Smooth muscle cell of bladder (primary cell): ENCODE measurements around the gene OTUD4. TPM values are rescaled to one million over a fixed set of nuclear protein-coding genes. Genes with fewer than 3 reads are reported as not detected.

ENCODE experiments used
- total RNA-seq: library from RNA; depleted of rRNA; stranded (reverse); fragments of >200 nt; gene quantifications from 2 replicates; pipeline ENCODE4 v1.2.3, GENCODE V29; 2014

Gene OTUD4, protein sequence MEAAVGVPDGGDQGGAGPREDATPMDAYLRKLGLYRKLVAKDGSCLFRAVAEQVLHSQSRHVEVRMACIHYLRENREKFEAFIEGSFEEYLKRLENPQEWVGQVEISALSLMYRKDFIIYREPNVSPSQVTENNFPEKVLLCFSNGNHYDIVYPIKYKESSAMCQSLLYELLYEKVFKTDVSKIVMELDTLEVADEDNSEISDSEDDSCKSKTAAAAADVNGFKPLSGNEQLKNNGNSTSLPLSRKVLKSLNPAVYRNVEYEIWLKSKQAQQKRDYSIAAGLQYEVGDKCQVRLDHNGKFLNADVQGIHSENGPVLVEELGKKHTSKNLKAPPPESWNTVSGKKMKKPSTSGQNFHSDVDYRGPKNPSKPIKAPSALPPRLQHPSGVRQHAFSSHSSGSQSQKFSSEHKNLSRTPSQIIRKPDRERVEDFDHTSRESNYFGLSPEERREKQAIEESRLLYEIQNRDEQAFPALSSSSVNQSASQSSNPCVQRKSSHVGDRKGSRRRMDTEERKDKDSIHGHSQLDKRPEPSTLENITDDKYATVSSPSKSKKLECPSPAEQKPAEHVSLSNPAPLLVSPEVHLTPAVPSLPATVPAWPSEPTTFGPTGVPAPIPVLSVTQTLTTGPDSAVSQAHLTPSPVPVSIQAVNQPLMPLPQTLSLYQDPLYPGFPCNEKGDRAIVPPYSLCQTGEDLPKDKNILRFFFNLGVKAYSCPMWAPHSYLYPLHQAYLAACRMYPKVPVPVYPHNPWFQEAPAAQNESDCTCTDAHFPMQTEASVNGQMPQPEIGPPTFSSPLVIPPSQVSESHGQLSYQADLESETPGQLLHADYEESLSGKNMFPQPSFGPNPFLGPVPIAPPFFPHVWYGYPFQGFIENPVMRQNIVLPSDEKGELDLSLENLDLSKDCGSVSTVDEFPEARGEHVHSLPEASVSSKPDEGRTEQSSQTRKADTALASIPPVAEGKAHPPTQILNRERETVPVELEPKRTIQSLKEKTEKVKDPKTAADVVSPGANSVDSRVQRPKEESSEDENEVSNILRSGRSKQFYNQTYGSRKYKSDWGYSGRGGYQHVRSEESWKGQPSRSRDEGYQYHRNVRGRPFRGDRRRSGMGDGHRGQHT
- 12.2 and 16.5 TPM in 2 replicates for total RNA-seq

DNA sequence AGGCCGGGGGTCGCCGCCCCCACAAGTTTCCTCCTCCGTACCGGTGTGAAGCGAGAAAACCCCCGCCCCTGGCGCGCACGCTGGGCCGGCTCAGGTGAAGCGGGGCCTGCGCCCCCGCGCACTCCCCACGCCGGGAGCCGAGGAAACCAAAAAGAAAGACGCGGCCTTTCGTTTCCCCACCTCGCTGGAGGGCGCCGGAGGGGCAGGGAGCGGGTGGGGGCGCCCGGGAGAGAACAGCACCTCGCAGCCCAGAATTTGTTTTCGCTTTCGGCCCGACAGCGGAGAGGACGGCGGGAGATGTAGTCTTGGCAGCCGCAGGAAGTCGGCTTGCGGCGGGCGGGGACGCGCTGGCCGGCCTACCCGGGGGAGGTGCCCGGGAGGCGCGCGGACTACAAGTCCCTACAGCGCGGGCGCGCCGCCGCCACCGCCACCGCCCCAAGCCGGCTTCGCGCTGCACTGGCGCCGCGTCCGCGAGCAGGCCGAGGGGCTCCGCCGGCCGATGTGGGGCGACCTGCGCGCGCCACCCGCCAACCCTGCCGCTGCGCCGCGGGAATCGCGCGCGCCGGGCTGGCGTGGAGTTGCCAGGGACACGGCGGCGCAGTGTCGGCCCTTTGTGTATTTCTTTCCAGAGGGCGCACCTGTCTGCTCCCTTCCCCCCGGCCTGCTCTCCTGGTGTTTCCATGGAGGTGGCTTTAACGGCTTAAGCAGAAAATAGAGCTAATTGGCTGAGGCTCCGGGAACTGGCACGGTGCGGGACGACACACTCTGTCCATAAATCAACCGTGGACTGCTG lies at the start of gene OTUD4:
TSS of gene OTUD4 (minus strand) at position 292 of the 793 bp plus-strand sequence. CDS start 616 bp downstream, outside the sequence.

DNA sequence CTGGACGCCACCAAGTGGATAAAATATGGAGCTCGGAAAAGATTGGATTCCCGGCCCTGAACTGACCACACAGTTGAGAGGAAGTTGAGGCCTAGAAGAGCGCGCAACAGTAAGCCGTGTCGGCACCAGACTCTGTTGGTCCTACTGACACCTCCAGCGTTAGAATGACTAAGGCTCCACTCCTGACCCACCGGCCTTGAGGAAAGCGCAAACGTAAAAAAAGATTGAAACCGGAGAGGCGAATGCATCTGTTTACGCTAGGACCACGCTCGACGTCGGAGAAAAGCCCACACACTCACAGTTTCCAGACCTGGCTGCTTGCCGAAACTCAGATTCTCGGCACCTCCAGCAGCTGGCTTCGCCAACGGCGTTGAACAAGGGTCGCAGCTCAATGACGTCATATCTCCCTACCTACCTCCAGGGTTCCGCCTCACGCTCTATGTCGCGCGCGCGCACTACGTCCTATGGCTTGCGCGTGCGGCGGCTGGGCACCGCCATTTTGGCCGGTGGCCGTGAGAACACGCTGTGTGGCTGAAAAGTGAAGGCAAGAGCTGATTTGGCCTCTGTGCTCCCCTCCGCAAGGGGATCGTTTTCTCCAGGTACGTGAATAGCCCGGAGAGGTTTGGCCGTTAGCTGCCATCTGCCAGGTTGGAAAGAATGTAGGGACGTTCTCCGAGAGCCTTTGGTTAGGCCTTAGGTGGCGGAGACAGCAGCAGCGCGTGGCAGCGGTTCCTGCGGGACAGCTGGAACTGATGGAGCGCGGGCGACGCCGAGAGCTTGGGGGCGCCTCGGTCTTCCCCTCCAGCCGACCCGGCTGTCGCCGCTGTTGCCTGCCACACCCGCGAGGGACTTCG lies 82.3 kb downstream of the OTUD4 start, which contains the start of the genes ABCE1 and ANAPC10:
TSS of gene ABCE1 (plus strand) at position 491 of the 854 bp plus-strand sequence. CDS start 6,102 bp downstream, outside the sequence.
TSS of gene ANAPC10 (minus strand) at position 376 of the 854 bp plus-strand sequence. CDS start 2,097 bp downstream, outside the sequence.

Other genes starting within 250 kb of the OTUD4 start
- gene ANAPC10, start 82.4 kb downstream of the OTUD4 start, total RNA-seq, result 21.9 and 22.2 TPM in 2 replicates
- gene ABCE1, start 82.3 kb downstream of the OTUD4 start, total RNA-seq, result 66.6 and 89.2 TPM in 2 replicates